ENCODE data around the gene HLA-DPB1.

Gene HLA-DPB1

GRCh38 chr6:33105916-33106871 lies 30.4 kb downstream of the HLA-DPB1 start:
- no peak for DNase-seq (ENCODE audit: extremely low read depth, insufficient read length)
- no peaks in the 10 kb centered on the region for H3K27me3 ChIP-seq (replicated peaks; ENCODE audit: control insufficient read depth, insufficient read depth, low read length)
- no peak for TF ChIP-seq CTCF (IDR thresholded peaks at IDR 0.05; ENCODE audit: insufficient read depth, low read length, poor library complexity, severe bottlenecking)
- H3K4me3 ChIP-seq (replicated peaks; ENCODE audit: low read depth, low read length) = no peak overlapping the region
- H3K36me3 ChIP-seq (ENCODE audit: control insufficient read depth, insufficient read depth, low read length) = no peaks in the 10 kb centered on the region

GRCh38 chr6:33107641-33108040 lies 31.9 kb downstream of the HLA-DPB1 start:
- no peak for DNase-seq (ENCODE audit: extremely low read depth, insufficient read length)
- no peak for TF ChIP-seq CTCF (IDR thresholded peaks at IDR 0.05; ENCODE audit: insufficient read depth, low read length, poor library complexity, severe bottlenecking)
- no peak overlapping the region for H3K4me3 ChIP-seq (replicated peaks; ENCODE audit: low read depth, low read length)
- no peaks in the 10 kb centered on the region for H3K36me3 ChIP-seq (ENCODE audit: control insufficient read depth, insufficient read depth, low read length)
- H3K27me3 ChIP-seq (replicated peaks; ENCODE audit: control insufficient read depth, insufficient read depth, low read length) = no peaks in the 10 kb centered on the region

- H3K36me3 ChIP-seq (ENCODE audit: control insufficient read depth, insufficient read depth, low read length) = no peaks in the 10 kb centered on the region
- no peak for TF ChIP-seq CTCF (IDR thresholded peaks at IDR 0.05; ENCODE audit: insufficient read depth, low read length, poor library complexity, severe bottlenecking)
- no peak for DNase-seq (ENCODE audit: extremely low read depth, insufficient read length)
- H3K27me3 ChIP-seq (replicated peaks; ENCODE audit: control insufficient read depth, insufficient read depth, low read length) = no peaks in the 10 kb centered on the region
- H3K4me3 ChIP-seq (replicated peaks; ENCODE audit: low read depth, low read length) = no peak overlapping the region
Measured at GRCh38 chr6:33108307-33108706, 32.5 kb downstream of the HLA-DPB1 start.

GRCh38 chr6:33112148-33112547 lies 36.4 kb downstream of the HLA-DPB1 start:
- no peaks in the 10 kb centered on the region for H3K36me3 ChIP-seq (ENCODE audit: control insufficient read depth, insufficient read depth, low read length)
- peak; percentile 48 for DNase-seq (ENCODE audit: extremely low read depth, insufficient read length)
- TF ChIP-seq CTCF (IDR thresholded peaks at IDR 0.05; ENCODE audit: insufficient read depth, low read length, poor library complexity, severe bottlenecking) = no peak

GRCh38 chr6:33113755-33114154 lies 38.0 kb downstream of the HLA-DPB1 start:
- DNase-seq (ENCODE audit: extremely low read depth, insufficient read length) = no peak
- Histone ChIP-seq H3K4me3 (replicated peaks; ENCODE audit: low read depth, low read length) (no peak overlapping the region), H3K27me3 (replicated peaks; ENCODE audit: control insufficient read depth, insufficient read depth, low read length) (no peaks in the 10 kb centered on the region; the same call in 1 of the 2 replicates), H3K36me3 (ENCODE audit: control insufficient read depth, insufficient read depth, low read length) (no peaks in the 10 kb centered on the region)
- no peak for TF ChIP-seq CTCF (IDR thresholded peaks at IDR 0.05; ENCODE audit: insufficient read depth, low read length, poor library complexity, severe bottlenecking)

More at GRCh38 chr6:33112148-33112547, 36.4 kb downstream of the HLA-DPB1 start:
- Histone ChIP-seq H3K27me3 (replicated peaks; ENCODE audit: control insufficient read depth, insufficient read depth, low read length) (no peaks in the 10 kb centered on the region; the same call in 1 of the 2 replicates), H3K4me3 (replicated peaks; ENCODE audit: low read depth, low read length) (no peak overlapping the region)

All from GM06990 (cell line).